Measurements from ENCODE around the gene DHX8. TPM values are rescaled to one million over a fixed set of nuclear protein-coding genes. Genes with fewer than 3 reads are reported as not detected.

Gene DHX8
- total and polyA plus RNA-seq, 4 experiments from 2014 or later, result 16.1 to 78.2 (median 59.8) TPM

- Mint-ChIP-seq H3K4me1 (peaks cover 2 to 4% (median 3%) of the 10 kb centered on the region in 4 donors), H3K9me3 (no peaks in the 10 kb centered on the region)
- CTCF ChIA-PET (ENCODE audit: partially characterized antibody), result no interaction called here
Measured at GRCh38 chr17:43524945-43525575, 41.3 kb downstream of the DHX8 start.

GRCh38 chr17:43526886-43527648, 43.3 kb downstream of the DHX8 start:
- CTCF ChIA-PET (ENCODE audit: partially characterized antibody), result no interaction called here
- no peak overlapping the region for H3K4me3 ChIP-seq (ENCODE audit: low read length in 2 of 2)
- no peak overlapping the region for H3K27ac ChIP-seq (ENCODE audit: low read depth, low read length)
- Mint-ChIP-seq H3K36me3 (peaks cover 32 to 46% of the 10 kb centered on the region in 2 donors), H3K27me3 (no peaks in the 10 kb centered on the region), H3K27ac (no peak overlapping the region), H3K9me3 (no peaks in the 10 kb centered on the region), H3K4me3 (no peak overlapping the region), H3K4me1 (peaks cover 0 to 4% (median 2%) of the 10 kb centered on the region in 4 donors)
- intact Hi-C loops (cut with micrococcal nuclease), result no loop called here
- peaks cover 55% of the 10 kb centered on the region for H3K36me3 ChIP-seq (ENCODE audit: insufficient read depth, low read length)
- no peak for DNase-seq
- POLR2A ChIA-PET (ENCODE audit: partially characterized antibody), result no interaction called here
- no peaks in the 10 kb centered on the region for H3K4me1 ChIP-seq (ENCODE audit: insufficient read depth, low read length)
- no peaks in the 10 kb centered on the region for H3K9me3 ChIP-seq (ENCODE audit: control insufficient read depth in 1 of 2, low read length in 2 of 2)
- H3K27me3 ChIP-seq (ENCODE audit: insufficient read depth, low read length), result no peaks in the 10 kb centered on the region

More at GRCh38 chr17:43524945-43525575, 41.3 kb downstream of the DHX8 start:
- H3K27ac Mint-ChIP-seq, result no peak overlapping the region
- H3K27me3 Mint-ChIP-seq, result no peaks in the 10 kb centered on the region
- H3K36me3 Mint-ChIP-seq, result peaks cover 51 to 62% of the 10 kb centered on the region in 2 donors
- Histone ChIP-seq H3K9me3 (ENCODE audit: control insufficient read depth in 1 of 2, low read length in 2 of 2) (no peaks in the 10 kb centered on the region), H3K4me1 (ENCODE audit: insufficient read depth, low read length) (no peaks in the 10 kb centered on the region), H3K4me3 (ENCODE audit: low read length in 2 of 2) (no peak overlapping the region), H3K27me3 (ENCODE audit: insufficient read depth, low read length) (no peaks in the 10 kb centered on the region), H3K27ac (ENCODE audit: low read depth, low read length) (no peak overlapping the region), H3K36me3 (ENCODE audit: insufficient read depth, low read length) (peaks cover 75% of the 10 kb centered on the region)
- H3K4me3 Mint-ChIP-seq, result no peak overlapping the region
- intact Hi-C loops (cut with micrococcal nuclease), result no loop called here
- POLR2A ChIA-PET (ENCODE audit: partially characterized antibody), result interaction anchor here (1.5 kb wide), 1 partner anchor 41 kb away, joined by 3 read pairs; the partner anchor contains the start of gene DHX8
- no peak for DNase-seq

- peaks cover 26 to 38% of the 10 kb centered on the region in 2 donors for H3K36me3 Mint-ChIP-seq
- Histone ChIP-seq H3K9me3 (ENCODE audit: control insufficient read depth in 1 of 2, low read length in 2 of 2) (no peaks in the 10 kb centered on the region), H3K4me3 (ENCODE audit: low read length in 2 of 2) (no peak overlapping the region), H3K27me3 (ENCODE audit: insufficient read depth, low read length) (no peaks in the 10 kb centered on the region), H3K36me3 (ENCODE audit: insufficient read depth, low read length) (peaks cover 45% of the 10 kb centered on the region), H3K4me1 (ENCODE audit: insufficient read depth, low read length) (no peaks in the 10 kb centered on the region), H3K27ac (ENCODE audit: low read depth, low read length) (no peak overlapping the region)
- ChIA-PET CTCF (ENCODE audit: partially characterized antibody) (no interaction called here), POLR2A (ENCODE audit: partially characterized antibody) (no interaction called here)
- intact Hi-C loops (cut with micrococcal nuclease), result no loop called here
- H3K27me3 Mint-ChIP-seq, result no peaks in the 10 kb centered on the region
- H3K4me1 Mint-ChIP-seq, result peaks cover 0 to 4% (median 2%) of the 10 kb centered on the region in 4 donors
- H3K27ac Mint-ChIP-seq, result no peak overlapping the region
- no peak overlapping the region for H3K4me3 Mint-ChIP-seq
- no peak for DNase-seq
- H3K9me3 Mint-ChIP-seq, result no peaks in the 10 kb centered on the region
Measured at GRCh38 chr17:43528319-43528987, 44.7 kb downstream of the DHX8 start.

GRCh38 chr17:43528988-43529814, 45.4 kb downstream of the DHX8 start:
- peaks cover 0 to 4% (median 2%) of the 10 kb centered on the region in 4 donors for H3K4me1 Mint-ChIP-seq
- H3K36me3 ChIP-seq (ENCODE audit: insufficient read depth, low read length), result peaks cover 37% of the 10 kb centered on the region
- H3K9me3 ChIP-seq (ENCODE audit: control insufficient read depth in 1 of 2, low read length in 2 of 2), result no peaks in the 10 kb centered on the region
- H3K4me3 Mint-ChIP-seq, result no peak overlapping the region
- intact Hi-C loops (cut with micrococcal nuclease), result no loop called here
- no peak overlapping the region for H3K4me3 ChIP-seq (ENCODE audit: low read length in 2 of 2)
- DNase-seq, result no peak
- no peaks in the 10 kb centered on the region for H3K27me3 Mint-ChIP-seq
- no peaks in the 10 kb centered on the region for H3K4me1 ChIP-seq (ENCODE audit: insufficient read depth, low read length)
- POLR2A ChIA-PET (ENCODE audit: partially characterized antibody), result no interaction called here
- H3K27me3 ChIP-seq (ENCODE audit: insufficient read depth, low read length), result no peaks in the 10 kb centered on the region
- peaks cover 0 to 2% (median 0%) of the 10 kb centered on the region in 8 donors for H3K9me3 Mint-ChIP-seq
- CTCF ChIA-PET (ENCODE audit: partially characterized antibody), result no interaction called here
- peaks cover 21 to 31% of the 10 kb centered on the region in 2 donors for H3K36me3 Mint-ChIP-seq
- no peak overlapping the region for H3K27ac ChIP-seq (ENCODE audit: low read depth, low read length)
- H3K27ac Mint-ChIP-seq, result peak overlapping the region in 2 of 7 donors; percentile 10 to 38

- ChIA-PET POLR2A (ENCODE audit: partially characterized antibody) (no interaction called here), CTCF (ENCODE audit: partially characterized antibody) (no interaction called here)
- Mint-ChIP-seq H3K4me3 (no peak overlapping the region), H3K36me3 (peaks cover 14 to 24% of the 10 kb centered on the region in 2 donors), H3K27me3 (no peaks in the 10 kb centered on the region), H3K4me1 (peaks cover 0 to 4% (median 2%) of the 10 kb centered on the region in 4 donors), H3K9me3 (peaks cover 0 to 2% (median 0%) of the 10 kb centered on the region in 8 donors), H3K27ac (peak overlapping the region in 1 of 7 donors; percentile 41)
- no peak for DNase-seq
- intact Hi-C loops (cut with micrococcal nuclease), result no loop called here
- H3K36me3 ChIP-seq (ENCODE audit: insufficient read depth, low read length), result peaks cover 30% of the 10 kb centered on the region
- H3K4me1 ChIP-seq (ENCODE audit: insufficient read depth, low read length), result no peaks in the 10 kb centered on the region
- no peaks in the 10 kb centered on the region for H3K9me3 ChIP-seq (ENCODE audit: control insufficient read depth in 1 of 2, low read length in 2 of 2)
- no peak overlapping the region for H3K4me3 ChIP-seq (ENCODE audit: low read length in 2 of 2)
- no peak overlapping the region for H3K27ac ChIP-seq (ENCODE audit: low read depth, low read length)
- H3K27me3 ChIP-seq (ENCODE audit: insufficient read depth, low read length), result no peaks in the 10 kb centered on the region
Measured at GRCh38 chr17:43529947-43530287, 46.1 kb downstream of the DHX8 start.

GRCh38 chr17:43530288-43531081, 46.7 kb downstream of the DHX8 start:
- ChIA-PET POLR2A (ENCODE audit: partially characterized antibody) (no interaction called here), CTCF (ENCODE audit: partially characterized antibody) (no interaction called here)
- intact Hi-C loops (cut with micrococcal nuclease), result no loop called here
- Mint-ChIP-seq H3K4me1 (peaks cover 0 to 4% (median 2%) of the 10 kb centered on the region in 4 donors), H3K27ac (peak overlapping the region in 1 of 7 donors; percentile 48), H3K4me3 (no peak overlapping the region), H3K27me3 (no peaks in the 10 kb centered on the region), H3K9me3 (peaks cover 0 to 2% (median 0%) of the 10 kb centered on the region in 8 donors), H3K36me3 (peaks cover 10 to 19% of the 10 kb centered on the region in 2 donors)
- Histone ChIP-seq H3K27me3 (ENCODE audit: insufficient read depth, low read length) (no peaks in the 10 kb centered on the region), H3K27ac (ENCODE audit: low read depth, low read length) (no peak overlapping the region), H3K4me1 (ENCODE audit: insufficient read depth, low read length) (no peaks in the 10 kb centered on the region), H3K4me3 (ENCODE audit: low read length in 2 of 2) (no peak overlapping the region), H3K9me3 (ENCODE audit: control insufficient read depth in 1 of 2, low read length in 2 of 2) (no peaks in the 10 kb centered on the region), H3K36me3 (ENCODE audit: insufficient read depth, low read length) (peaks cover 25% of the 10 kb centered on the region)
- DNase-seq, result no peak
